ENCODE results near the gene TAF4.

DNA sequence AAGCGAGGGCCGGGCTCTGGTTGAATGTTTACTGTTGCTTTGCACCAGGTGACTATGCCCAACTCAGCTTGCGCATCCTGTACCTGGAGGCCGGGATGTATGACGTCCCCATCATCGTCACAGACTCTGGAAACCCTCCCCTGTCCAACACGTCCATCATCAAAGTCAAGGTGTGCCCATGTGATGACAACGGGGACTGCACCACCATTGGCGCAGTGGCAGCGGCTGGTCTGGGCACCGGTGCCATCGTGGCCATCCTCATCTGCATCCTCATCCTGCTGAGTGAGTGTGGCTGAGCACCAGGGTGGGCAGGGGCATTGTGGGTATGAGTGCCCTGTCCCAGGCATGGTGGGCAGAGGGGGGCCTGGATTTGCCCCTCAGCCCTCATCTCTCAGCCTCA lies 136.1 kb downstream of the TAF4 start:
- TF ChIP-seq CTCF (IDR thresholded peaks at IDR 0.05; ENCODE audit: extremely low read depth in 1 of 2, insufficient read depth in 1 of 2, low read depth in 1 of 2, low read length in 2 of 2) (no peak), POLR2AphosphoS5 (IDR thresholded peaks at IDR 0.05; ENCODE audit: insufficient read depth, low read depth, low read length) (no peak), EZH2 (IDR thresholded peaks at IDR 0.05; ENCODE audit: borderline replicate concordance, low read depth, low read length, severe bottlenecking) (no peak), FOS (IDR thresholded peaks at IDR 0.05; ENCODE audit: borderline replicate concordance, insufficient read depth, low read length) (no peak), MYC (IDR thresholded peaks at IDR 0.05; ENCODE audit: low read depth, low read length) (no peak), POLR2A (IDR thresholded peaks at IDR 0.05; ENCODE audit: low read depth, low read length) (no peak), JUN (IDR thresholded peaks at IDR 0.05; ENCODE audit: borderline replicate concordance, insufficient read depth, insufficient read length, low read depth) (no peak)
- TF ChIP-seq, protein P1, sequence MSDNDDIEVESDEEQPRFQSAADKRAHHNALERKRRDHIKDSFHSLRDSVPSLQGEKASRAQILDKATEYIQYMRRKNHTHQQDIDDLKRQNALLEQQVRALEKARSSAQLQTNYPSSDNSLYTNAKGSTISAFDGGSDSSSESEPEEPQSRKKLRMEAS (IDR thresholded peaks at IDR 0.05; ENCODE audit: insufficient read depth, insufficient read length): no peak

All from endothelial cell of umbilical vein (primary cell).